LNCAP (cell line): Measurements from ENCODE around the gene RPS6KA5.

Experiments used
- TF ChIP-seq, protein P1 (sequence below): fragments of 450-650 bp; IDR thresholded peaks from 2 replicates; pipeline ENCODE4 v1.5.1; 2017; ENCODE audit warnings: mild to moderate bottlenecking

RPS6KA5 gene

GRCh38 chr14:90805662-90806540 is 254.5 kb downstream of the RPS6KA5 start:
- TF ChIP-seq, protein P1, sequence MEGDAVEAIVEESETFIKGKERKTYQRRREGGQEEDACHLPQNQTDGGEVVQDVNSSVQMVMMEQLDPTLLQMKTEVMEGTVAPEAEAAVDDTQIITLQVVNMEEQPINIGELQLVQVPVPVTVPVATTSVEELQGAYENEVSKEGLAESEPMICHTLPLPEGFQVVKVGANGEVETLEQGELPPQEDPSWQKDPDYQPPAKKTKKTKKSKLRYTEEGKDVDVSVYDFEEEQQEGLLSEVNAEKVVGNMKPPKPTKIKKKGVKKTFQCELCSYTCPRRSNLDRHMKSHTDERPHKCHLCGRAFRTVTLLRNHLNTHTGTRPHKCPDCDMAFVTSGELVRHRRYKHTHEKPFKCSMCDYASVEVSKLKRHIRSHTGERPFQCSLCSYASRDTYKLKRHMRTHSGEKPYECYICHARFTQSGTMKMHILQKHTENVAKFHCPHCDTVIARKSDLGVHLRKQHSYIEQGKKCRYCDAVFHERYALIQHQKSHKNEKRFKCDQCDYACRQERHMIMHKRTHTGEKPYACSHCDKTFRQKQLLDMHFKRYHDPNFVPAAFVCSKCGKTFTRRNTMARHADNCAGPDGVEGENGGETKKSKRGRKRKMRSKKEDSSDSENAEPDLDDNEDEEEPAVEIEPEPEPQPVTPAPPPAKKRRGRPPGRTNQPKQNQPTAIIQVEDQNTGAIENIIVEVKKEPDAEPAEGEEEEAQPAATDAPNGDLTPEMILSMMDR, result no peak

GRCh38 chr14:90805084-90805391 is 255.4 kb downstream of the RPS6KA5 start:
- TF ChIP-seq, protein P1, result no peak

GRCh38 chr14:90804292-90805083 is 256.0 kb downstream of the RPS6KA5 start:
- TF ChIP-seq, protein P1, result no peak

- TF ChIP-seq, protein P1, result no peak
Measured at GRCh38 chr14:90803249-90803648, 257.2 kb downstream of the RPS6KA5 start.

GRCh38 chr14:90799420-90799819 is 261.0 kb downstream of the RPS6KA5 start:
- TF ChIP-seq, protein P1, result no peak

- TF ChIP-seq, protein P1, result no peak
Measured at GRCh38 chr14:90797919-90798318, 262.5 kb downstream of the RPS6KA5 start.
